GM21447 (cell line): ENCODE measurements around the gene AEBP1.

Source experiments
- ATAC-seq: cut with Tn5 transposase; IDR thresholded peaks from one replicate; pipeline ENCODE4 v1.9.1; 2021; ENCODE audit not compliant: unreplicated experiment

AEBP1 gene

GRCh38 chr7:44153948-44154335 lies 49.8 kb downstream of the AEBP1 start:
- no peak for ATAC-seq

GRCh38 chr7:44154703-44155102 lies 50.6 kb downstream of the AEBP1 start:
- no peak for ATAC-seq

GRCh38 chr7:44155191-44156185 lies 51.3 kb downstream of the AEBP1 start:
- ATAC-seq = no peak

GRCh38 chr7:44156453-44157010 lies 52.4 kb downstream of the AEBP1 start:
- ATAC-seq = no peak

- ATAC-seq = no peak
Observed at GRCh38 chr7:44157116-44158080, 53.3 kb downstream of the AEBP1 start.

GRCh38 chr7:44158096-44158872 lies 54.1 kb downstream of the AEBP1 start:
- no peak for ATAC-seq

- ATAC-seq = no peak
Observed at GRCh38 chr7:44158873-44159631, 54.9 kb downstream of the AEBP1 start.

GRCh38 chr7:44159824-44160630 lies 55.9 kb downstream of the AEBP1 start:
- no peak for ATAC-seq

- ATAC-seq = no peak
Observed at GRCh38 chr7:44161371-44161770, 57.2 kb downstream of the AEBP1 start.

GRCh38 chr7:44162179-44162578 lies 58.0 kb downstream of the AEBP1 start:
- ATAC-seq = no peak

GRCh38 chr7:44162785-44163395 lies 58.7 kb downstream of the AEBP1 start:
- no peak for ATAC-seq

- no peak for ATAC-seq
Observed at GRCh38 chr7:44163591-44163990, 59.4 kb downstream of the AEBP1 start.
